ENCODE measurements around the gene CEP72. TPM values are rescaled to one million over a fixed set of nuclear protein-coding genes. Genes with fewer than 3 reads are reported as not detected.

Gene CEP72
- total RNA-seq, 4 donors from 2014 or later: 2.7 to 8.6 (median 4.0) TPM

DNA sequence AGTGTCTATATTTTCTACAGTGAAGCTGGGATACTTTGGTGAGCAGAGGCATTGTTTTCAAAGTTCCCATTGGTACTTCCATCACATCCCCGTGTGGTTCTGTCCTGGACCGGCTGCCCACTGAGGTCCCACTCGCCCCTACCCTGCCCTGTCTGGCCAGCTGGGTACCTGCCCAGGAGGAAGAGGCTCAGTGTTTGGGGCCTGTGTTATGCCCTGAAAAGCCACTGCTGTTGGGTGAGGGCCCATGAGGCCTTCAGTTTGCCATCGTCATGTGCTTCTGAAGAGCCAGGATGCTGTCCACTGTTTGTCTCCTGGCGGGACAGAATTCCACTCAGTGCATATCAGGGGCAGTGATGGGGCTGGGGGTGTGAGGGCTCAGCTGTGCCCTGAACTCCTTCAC is 2.6 kb upstream of the CEP72 start:
- no peaks in the 10 kb centered on the region for H3K36me3 ChIP-seq
- intact Hi-C loops (cut with DNase I): no loop called here
- WGBS, 2 donors: no CpG with 5 or more reads among the region's 5 CpGs
- H3K9me3 ChIP-seq: no peaks in the 10 kb centered on the region
- H3K4me3 ChIP-seq: no peak overlapping the region
- H3K27ac ChIP-seq: no peak overlapping the region
- peaks cover 5 to 20% (median 11%) of the 10 kb centered on the region in 3 donors for H3K4me1 ChIP-seq
- TF ChIP-seq, protein P1, sequence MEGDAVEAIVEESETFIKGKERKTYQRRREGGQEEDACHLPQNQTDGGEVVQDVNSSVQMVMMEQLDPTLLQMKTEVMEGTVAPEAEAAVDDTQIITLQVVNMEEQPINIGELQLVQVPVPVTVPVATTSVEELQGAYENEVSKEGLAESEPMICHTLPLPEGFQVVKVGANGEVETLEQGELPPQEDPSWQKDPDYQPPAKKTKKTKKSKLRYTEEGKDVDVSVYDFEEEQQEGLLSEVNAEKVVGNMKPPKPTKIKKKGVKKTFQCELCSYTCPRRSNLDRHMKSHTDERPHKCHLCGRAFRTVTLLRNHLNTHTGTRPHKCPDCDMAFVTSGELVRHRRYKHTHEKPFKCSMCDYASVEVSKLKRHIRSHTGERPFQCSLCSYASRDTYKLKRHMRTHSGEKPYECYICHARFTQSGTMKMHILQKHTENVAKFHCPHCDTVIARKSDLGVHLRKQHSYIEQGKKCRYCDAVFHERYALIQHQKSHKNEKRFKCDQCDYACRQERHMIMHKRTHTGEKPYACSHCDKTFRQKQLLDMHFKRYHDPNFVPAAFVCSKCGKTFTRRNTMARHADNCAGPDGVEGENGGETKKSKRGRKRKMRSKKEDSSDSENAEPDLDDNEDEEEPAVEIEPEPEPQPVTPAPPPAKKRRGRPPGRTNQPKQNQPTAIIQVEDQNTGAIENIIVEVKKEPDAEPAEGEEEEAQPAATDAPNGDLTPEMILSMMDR (IDR thresholded peaks at IDR 0.05): no peak
- TF ChIP-seq POLR2A (IDR thresholded peaks at IDR 0.05): no peak
- peaks cover 0 to 33% (median 0%) of the 10 kb centered on the region in 4 donors for H3K27me3 ChIP-seq
- no peak for DNase-seq

DNA sequence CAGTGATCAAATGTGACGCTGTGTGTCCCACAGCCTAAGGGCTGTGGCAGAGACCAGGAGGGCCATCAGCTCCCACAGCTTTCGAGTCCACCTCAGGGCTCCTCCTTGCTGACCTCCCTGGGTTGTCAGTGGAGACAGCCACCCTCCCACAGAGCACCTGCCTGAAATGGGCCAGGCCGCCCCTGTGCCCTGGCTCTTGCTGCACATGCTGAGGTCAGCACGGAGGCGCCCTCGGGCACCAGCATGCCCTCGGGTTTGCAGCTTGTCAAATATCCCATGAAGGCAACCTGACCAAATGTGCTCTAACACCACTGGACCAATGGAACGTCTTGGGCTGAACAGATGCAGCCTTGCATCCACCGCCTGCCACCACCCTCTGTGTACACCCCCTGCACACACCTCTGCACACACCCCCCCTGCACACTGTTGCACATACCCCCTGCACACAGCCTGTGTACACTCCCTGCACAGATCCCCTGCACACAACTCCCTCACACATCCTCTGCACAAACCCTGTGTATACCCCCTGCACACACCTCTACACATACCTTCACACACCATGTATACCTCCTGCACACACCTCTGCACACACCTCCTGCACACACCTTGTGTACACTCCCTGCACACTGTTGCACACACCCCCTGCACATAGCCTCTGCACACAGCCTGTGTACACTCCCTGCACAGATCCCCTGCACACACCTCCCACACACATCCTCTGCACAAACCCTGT is 2.0 kb upstream of the CEP72 start:
- WGBS, 2 donors: 83 to 93% methylated on average over 6 of the region's 9 CpGs
- TF ChIP-seq, protein P1 (IDR thresholded peaks at IDR 0.05): no peak
- no peak for TF ChIP-seq POLR2A (IDR thresholded peaks at IDR 0.05)
- Histone ChIP-seq H3K9me3 (no peaks in the 10 kb centered on the region), H3K36me3 (no peaks in the 10 kb centered on the region), H3K4me3 (no peak overlapping the region), H3K4me1 (peaks cover 5 to 20% (median 11%) of the 10 kb centered on the region in 3 donors), H3K27ac (no peak overlapping the region), H3K27me3 (peaks cover 0 to 30% (median 0%) of the 10 kb centered on the region in 4 donors)
- intact Hi-C loops (cut with DNase I): loop anchor here (10.0 kb wide), 1 partner anchor 165 kb away; the partner anchor contains the start of gene EXOC3
- no peak for DNase-seq

GRCh38 chr5:610744-611730 is 1.1 kb upstream of the CEP72 start:
- TF ChIP-seq, protein P1 (IDR thresholded peaks at IDR 0.05): no peak
- TF ChIP-seq POLR2A (IDR thresholded peaks at IDR 0.05): no peak
- no peaks in the 10 kb centered on the region for H3K36me3 ChIP-seq
- H3K9me3 ChIP-seq: no peaks in the 10 kb centered on the region
- WGBS, 2 donors: 29 to 81% methylated on average over 3 to 9 of the region's 11 CpGs
- DNase-seq: no peak
- H3K4me1 ChIP-seq: peaks cover 5 to 20% (median 11%) of the 10 kb centered on the region in 3 donors
- peak overlapping the region in 3 of 4 donors; percentile 87 to 90 (median 88) for H3K27ac ChIP-seq
- H3K4me3 ChIP-seq: peak overlapping the region; percentile 83 to 97 (median 93)
- intact Hi-C loops (cut with DNase I): loop anchor here (10.0 kb wide), 1 partner anchor 166 kb away; the partner anchor contains the start of gene EXOC3
- H3K27me3 ChIP-seq: peaks cover 0 to 24% (median 0%) of the 10 kb centered on the region in 4 donors

DNA sequence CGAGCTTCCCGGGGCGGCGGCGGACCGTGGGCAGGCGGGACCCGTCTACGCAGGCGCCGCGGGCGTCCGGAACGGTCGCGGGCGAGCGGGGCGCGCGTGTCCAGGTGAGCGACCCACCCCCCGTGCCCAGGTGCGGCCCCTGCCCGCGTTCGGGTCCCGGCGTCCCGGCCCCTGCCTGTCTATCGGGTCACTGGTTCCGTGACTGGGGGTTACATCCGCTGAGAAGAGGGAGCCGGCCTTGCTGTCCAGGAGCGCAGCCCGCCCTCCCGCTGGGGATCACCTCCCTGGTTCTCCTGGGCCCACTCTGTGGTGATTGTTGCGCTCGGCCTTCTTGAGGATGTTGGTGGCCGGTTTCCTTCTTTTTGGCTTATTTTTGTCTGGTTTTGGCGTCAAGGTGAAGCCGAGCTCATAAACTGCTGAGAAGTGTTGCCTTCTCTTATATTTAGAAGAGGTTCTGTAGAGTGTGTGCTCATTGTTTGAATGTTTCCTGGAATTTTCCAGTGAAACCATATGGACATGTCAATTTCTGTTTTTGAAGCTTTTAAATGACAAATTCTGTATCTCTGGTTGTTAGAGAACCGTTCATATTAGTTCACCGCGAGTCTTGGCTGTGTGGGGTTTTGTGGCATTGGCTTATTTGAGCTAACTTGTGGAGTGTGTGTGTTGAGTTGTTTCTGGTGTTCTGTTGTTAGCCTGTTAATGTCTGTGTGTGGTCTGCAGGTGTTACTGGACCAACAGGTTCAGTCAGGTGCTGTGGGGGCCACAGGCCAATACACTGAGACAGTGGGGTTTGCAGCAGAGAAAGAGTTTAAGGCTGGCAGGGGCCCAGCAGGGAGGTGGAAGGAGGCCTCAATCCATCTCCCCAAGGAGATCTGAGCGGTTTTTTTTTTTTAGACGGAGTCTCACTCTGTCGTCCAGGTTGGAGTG is 621 bp downstream of the CEP72 start:
- Histone ChIP-seq H3K27ac (peak overlapping the region; percentile 83 to 90 (median 88)), H3K9me3 (no peaks in the 10 kb centered on the region), H3K36me3 (peaks cover 0 to 8% (median 0%) of the 10 kb centered on the region in 3 donors), H3K27me3 (peaks cover 0 to 7% (median 0%) of the 10 kb centered on the region in 4 donors), H3K4me3 (peak overlapping the region; percentile 83 to 97 (median 93)), H3K4me1 (peaks cover 5 to 20% (median 11%) of the 10 kb centered on the region in 3 donors)
- WGBS, 2 donors: 32 to 36% methylated on average over 15 to 16 of the region's 49 CpGs
- DNase-seq: no peak
- no peak for TF ChIP-seq POLR2A (IDR thresholded peaks at IDR 0.05)
- TF ChIP-seq, protein P1 (IDR thresholded peaks at IDR 0.05): no peak
- intact Hi-C loops (cut with DNase I): loop anchor here (10.0 kb wide), 1 partner anchor 168 kb away; the partner anchor contains the start of gene EXOC3
